Esophagus squamous epithelium (tissue), 5 donors: ENCODE data around the gene MISP3. TPM values are rescaled to one million over a fixed set of nuclear protein-coding genes. Genes with fewer than 3 reads are reported as not detected.
A peak's percentile ranks its signal among the peaks of the same experiment; 100 is the strongest.

Source experiments
- DNase-seq: peaks from one replicate; lab custom pipeline; 2025; lab: John Stamatoyannopoulos, UW
- H3K27ac ChIP-seq, 4 donors: fragments of 200-600 bp; sonication (generic); one replicate each; pipeline ENCODE4 v1.5.1; 2016 to 2019; ENCODE audit warnings: mild to moderate bottlenecking in 1 of 4
- H3K27me3 ChIP-seq, 4 donors: fragments of 200-600 bp; sonication (generic); 1 replicate in 3 of 4; 2 replicates in 1 of 4; pipeline versions ENCODE4 v1.5.1 to v1.6.0; 2017 to 2021; ENCODE audit warnings: antibody characterized with exemption in 1 of 4
- H3K36me3 ChIP-seq, 3 donors: fragments of 200-600 bp; sonication (generic); one replicate each; pipeline ENCODE4 v1.5.1; 2016 to 2019
- H3K4me1 ChIP-seq, 3 donors: fragments of 200-600 bp; sonication (generic); one replicate each; pipeline ENCODE4 v1.5.1; 2017 to 2019
- H3K4me3 ChIP-seq, 4 donors: fragments of 200-600 bp; sonication (generic); 1 replicate in 3 of 4; 2 replicates in 1 of 4; pipeline ENCODE4 v1.5.1; 2016 to 2019; ENCODE audit warnings: mild to moderate bottlenecking in 2 of 4, moderate library complexity in 1 of 4
- H3K9me3 ChIP-seq, 3 donors: fragments of 200-600 bp; sonication (generic); one replicate each; pipeline ENCODE4 v1.5.1; 2016 to 2019
- POLR2A ChIP-seq, 4 donors: fragments of 450-650 bp; IDR thresholded peaks; one replicate each; pipeline ENCODE4 v1.6.1; 2017; ENCODE audit warnings: antibody characterized with exemption in 4 of 4, mild to moderate bottlenecking in 4 of 4, moderate library complexity in 3 of 4
- WGBS, 2 donors: methylation state at CpG; one replicate each; pipeline ENCODE4 v1.1.5; 2018; 5-methylcytosine and 5-hydroxymethylcytosine counted together
- intact Hi-C: fragments of 100-400 bp; cut with DNase I; formaldehyde crosslinking; loops from one replicate; pipeline ENCODE4 v1.15.0; 2022
- total RNA-seq, 4 donors: library from RNA; depleted of rRNA; stranded (reverse); fragments of >200 nt; gene quantifications; one replicate each; pipeline ENCODE4 v1.1.0, GENCODE V29; 2016
- TF ChIP-seq, protein P1 (sequence below), 6 experiments: fragments of 450-650 bp in 4 of 6; fragments of 200-600 bp in 2 of 6; sonication (generic) in 2 of 6; IDR thresholded peaks; one replicate each; pipeline ENCODE4 v1.5.1; 2016 to 2019; ENCODE audit warnings: antibody characterized with exemption in 6 of 6, mild to moderate bottlenecking in 4 of 6, moderate library complexity in 4 of 6
- donor health status: DM: yes; HTN: yes; CAD: no.

Gene MISP3
- total RNA-seq, 4 donors from 2014 or later: 2.0 to 8.9 (median 4.0) TPM

DNA sequence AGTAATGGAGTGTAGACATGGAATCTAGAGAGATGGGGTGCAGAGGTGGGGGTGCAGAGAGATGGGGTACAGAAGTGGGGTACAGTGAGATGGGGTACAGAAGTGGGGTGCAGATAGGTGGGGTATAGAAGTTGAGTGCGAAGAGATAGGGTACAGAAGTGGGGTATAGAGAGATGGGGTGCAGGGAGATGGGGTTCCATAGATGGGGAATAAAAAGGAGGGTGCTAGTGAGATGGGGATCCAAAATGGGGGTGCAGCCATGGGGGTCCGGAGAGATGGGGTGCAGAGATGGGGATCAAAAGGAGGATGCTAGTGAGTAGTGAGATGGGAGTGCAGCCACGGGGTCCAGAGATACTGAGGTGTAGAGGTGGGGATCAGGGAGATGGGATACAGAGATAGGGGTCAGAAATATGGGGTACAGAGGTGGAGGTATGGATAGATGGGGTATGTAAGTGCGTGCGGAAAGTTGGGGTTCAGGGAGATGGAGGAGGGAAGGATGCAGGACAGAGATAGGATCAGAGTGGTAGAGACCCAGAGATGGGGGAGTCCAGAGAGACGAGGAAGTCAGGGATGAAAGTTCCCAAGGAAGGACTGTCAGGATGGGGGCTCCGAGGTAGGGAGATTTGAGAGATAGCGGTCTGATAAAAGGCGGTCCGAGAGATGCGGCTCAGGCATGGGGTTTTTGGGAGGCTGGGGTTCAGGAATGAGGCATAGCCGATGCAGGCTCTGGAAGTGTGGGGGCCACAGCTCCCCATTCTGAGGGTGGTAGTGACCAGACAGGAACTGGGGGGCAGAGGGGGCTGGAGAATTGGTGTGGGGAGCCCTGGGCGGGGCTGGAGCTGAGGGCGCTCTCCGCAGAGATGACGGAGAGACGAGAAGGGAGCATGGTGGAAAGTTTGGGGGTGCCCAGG is 14.1 kb upstream of the MISP3 start:
- no peak overlapping the region for H3K27ac ChIP-seq

DNA sequence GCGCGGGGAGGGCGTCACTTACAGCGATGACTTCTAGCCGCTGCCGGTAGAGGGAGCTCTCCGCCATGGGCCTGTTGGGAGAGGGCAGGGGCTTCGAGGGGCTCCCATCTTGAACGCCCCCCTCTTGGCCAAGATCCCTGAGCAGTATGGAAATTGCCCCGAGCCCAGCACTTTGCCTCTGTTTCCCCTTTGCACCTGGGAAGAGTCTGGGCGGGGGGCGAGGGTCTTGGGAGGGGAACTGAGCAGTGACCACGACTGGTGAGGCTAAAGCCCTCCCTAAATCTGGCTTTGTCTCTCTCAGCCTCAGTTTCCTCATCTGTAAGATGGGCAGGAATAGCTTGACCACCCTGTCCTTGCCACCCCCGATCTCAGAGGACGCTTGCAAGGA is 13.5 kb upstream of the MISP3 start:
- DNase-seq: no peak
- H3K27me3 ChIP-seq: peaks cover 0 to 74% (median 6%) of the 10 kb centered on the region in 4 donors
- intact Hi-C loops: no loop called here
- H3K4me1 ChIP-seq: peaks cover 8 to 32% (median 12%) of the 10 kb centered on the region in 3 donors
- H3K4me3 ChIP-seq: no peak overlapping the region
- WGBS, 2 donors: 21 to 80% methylated on average over 2 to 12 of the region's 15 CpGs
- no peaks in the 10 kb centered on the region for H3K36me3 ChIP-seq
- H3K9me3 ChIP-seq: no peaks in the 10 kb centered on the region
- H3K27ac ChIP-seq: no peak overlapping the region
- TF ChIP-seq POLR2A (IDR thresholded peaks at IDR 0.05): no peak
- TF ChIP-seq, protein P1, sequence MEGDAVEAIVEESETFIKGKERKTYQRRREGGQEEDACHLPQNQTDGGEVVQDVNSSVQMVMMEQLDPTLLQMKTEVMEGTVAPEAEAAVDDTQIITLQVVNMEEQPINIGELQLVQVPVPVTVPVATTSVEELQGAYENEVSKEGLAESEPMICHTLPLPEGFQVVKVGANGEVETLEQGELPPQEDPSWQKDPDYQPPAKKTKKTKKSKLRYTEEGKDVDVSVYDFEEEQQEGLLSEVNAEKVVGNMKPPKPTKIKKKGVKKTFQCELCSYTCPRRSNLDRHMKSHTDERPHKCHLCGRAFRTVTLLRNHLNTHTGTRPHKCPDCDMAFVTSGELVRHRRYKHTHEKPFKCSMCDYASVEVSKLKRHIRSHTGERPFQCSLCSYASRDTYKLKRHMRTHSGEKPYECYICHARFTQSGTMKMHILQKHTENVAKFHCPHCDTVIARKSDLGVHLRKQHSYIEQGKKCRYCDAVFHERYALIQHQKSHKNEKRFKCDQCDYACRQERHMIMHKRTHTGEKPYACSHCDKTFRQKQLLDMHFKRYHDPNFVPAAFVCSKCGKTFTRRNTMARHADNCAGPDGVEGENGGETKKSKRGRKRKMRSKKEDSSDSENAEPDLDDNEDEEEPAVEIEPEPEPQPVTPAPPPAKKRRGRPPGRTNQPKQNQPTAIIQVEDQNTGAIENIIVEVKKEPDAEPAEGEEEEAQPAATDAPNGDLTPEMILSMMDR (IDR thresholded peaks at IDR 0.05): peak in 5 of 6 experiments; percentile 14 to 55 (median 42)

More for the DNA sequence above, 14.1 kb upstream of the MISP3 start:
- 25% methylated on average over 17 of the region's 17 CpGs for WGBS, 2 donors
- Histone ChIP-seq H3K4me3 (peak overlapping the region in 1 of 4 donors; percentile 64), H3K9me3 (no peaks in the 10 kb centered on the region), H3K36me3 (no peaks in the 10 kb centered on the region), H3K4me1 (peaks cover 8 to 32% (median 12%) of the 10 kb centered on the region in 3 donors), H3K27me3 (peaks cover 0 to 70% (median 6%) of the 10 kb centered on the region in 4 donors)
- intact Hi-C loops: no loop called here
- no peak for DNase-seq
- TF ChIP-seq POLR2A (IDR thresholded peaks at IDR 0.05): no peak

DNA sequence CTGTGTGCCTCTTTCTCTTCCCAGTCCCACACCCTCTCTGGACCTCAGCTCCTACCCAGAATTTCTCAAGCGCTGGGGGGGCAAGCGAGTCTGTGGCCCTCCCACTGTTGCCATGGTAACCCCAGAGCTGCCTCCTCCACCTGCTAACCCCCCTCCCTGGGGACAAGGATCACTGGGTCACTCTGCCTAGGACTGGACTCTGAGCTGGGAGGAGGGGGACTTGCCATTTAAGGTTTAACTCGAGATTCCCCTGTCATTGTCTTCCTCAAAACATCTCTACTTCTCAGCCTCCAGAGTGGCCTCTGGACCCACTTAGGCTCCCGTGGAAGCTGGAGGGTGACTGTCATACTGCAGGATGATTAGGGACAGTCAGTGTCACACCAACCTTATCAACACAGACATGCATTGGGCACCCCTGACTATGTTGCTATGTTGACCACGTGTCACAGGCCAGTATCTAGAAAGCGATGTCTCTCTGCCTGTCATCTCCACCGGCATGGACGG is 12.9 kb upstream of the MISP3 start:
- Histone ChIP-seq H3K9me3 (no peaks in the 10 kb centered on the region), H3K36me3 (no peaks in the 10 kb centered on the region), H3K27ac (no peak overlapping the region), H3K27me3 (peaks cover 0 to 74% (median 6%) of the 10 kb centered on the region in 4 donors), H3K4me1 (peaks cover 8 to 32% (median 12%) of the 10 kb centered on the region in 3 donors), H3K4me3 (no peak overlapping the region)
- TF ChIP-seq POLR2A (IDR thresholded peaks at IDR 0.05): no peak
- TF ChIP-seq, protein P1 (IDR thresholded peaks at IDR 0.05): no peak
- DNase-seq: no peak
- intact Hi-C loops: no loop called here
- WGBS, 2 donors: 52 to 54% methylated on average over 6 to 8 of the region's 8 CpGs

DNA sequence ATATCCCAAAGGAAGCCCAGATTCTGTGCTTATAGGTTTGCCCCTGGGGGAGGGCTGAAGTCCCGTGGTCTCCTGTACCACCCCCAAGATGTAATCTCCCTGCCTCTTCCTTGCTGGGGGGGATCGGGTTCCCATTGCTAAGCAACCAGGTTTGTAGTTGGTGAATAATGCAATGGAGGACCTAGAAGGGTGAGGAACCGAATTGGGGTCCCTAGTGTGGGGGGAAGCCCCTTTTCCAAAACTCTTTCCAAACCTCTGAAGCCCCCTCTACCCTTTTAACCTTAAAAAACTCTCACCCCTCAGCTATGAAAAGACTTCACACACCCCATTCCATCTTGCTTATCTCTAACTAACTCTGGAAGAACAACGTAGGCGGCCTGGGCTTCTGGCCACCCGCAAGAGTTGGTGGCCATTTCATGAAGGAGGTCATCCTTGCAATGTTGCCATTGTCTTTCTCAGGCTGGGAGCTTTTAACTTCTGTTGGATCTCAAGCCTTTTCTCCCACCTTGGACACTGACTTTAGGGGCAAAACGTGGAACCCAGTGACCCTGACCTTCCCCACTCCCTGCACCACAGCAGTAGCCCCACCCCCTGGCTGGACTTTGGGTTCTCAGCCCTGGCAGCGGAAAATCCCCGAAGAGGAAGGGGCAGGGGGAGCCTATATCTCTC is 11.4 kb upstream of the MISP3 start:
- WGBS, 2 donors: 50 to 53% methylated on average over 6 of the region's 9 CpGs
- H3K27ac ChIP-seq: no peak overlapping the region
- peaks cover 8 to 32% (median 12%) of the 10 kb centered on the region in 3 donors for H3K4me1 ChIP-seq
- H3K9me3 ChIP-seq: no peaks in the 10 kb centered on the region
- no peak overlapping the region for H3K4me3 ChIP-seq
- no peak for DNase-seq
- peaks cover 0 to 74% (median 6%) of the 10 kb centered on the region in 4 donors for H3K27me3 ChIP-seq
- H3K36me3 ChIP-seq: no peaks in the 10 kb centered on the region
- intact Hi-C loops: no loop called here
- TF ChIP-seq, protein P1 (IDR thresholded peaks at IDR 0.05): no peak
- TF ChIP-seq POLR2A (IDR thresholded peaks at IDR 0.05): no peak

DNA sequence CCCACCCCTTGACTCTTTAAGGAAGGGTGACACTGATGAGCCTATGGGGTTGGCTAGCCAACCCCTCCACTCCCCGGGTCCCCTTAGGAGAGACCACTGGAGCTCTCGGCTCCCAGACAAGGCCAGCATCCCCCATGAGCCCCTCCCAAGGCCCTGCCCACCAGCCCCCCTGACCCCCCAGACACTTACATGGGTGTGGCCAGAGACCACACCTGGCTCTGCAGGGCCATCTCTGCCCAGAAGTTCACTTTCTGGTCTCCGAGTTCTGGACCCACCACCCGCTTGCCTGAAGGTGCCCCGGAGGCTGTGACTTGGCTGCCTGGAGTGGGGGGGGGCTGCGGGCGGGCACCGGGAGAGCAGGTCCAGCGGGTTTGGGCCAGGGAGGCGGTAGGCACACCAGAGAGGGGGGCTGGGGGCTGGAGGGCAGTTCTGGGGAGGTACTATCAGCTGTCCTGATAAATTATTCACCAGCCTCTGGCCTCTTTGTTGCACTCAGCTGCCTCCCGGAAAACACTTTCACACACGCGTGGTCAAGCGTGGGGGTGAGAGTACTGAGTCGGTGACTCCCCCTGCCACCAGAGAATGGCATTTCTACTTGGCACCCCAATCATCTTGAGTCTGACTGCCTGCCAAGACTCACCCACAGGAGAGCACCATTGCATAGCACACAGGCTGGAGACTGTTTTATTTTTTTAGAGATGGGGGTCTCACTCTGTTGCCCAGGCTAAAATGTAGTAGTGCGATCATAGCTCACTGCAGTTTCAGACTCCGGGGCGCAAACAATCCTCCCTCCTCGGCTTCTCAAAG is 10.6 kb upstream of the MISP3 start, which contains the start of gene PALM3:
PALM3 (minus strand) TSS at position 326 of the 807 bp plus-strand sequence; CDS start at position 230, 96 bp downstream.
- no peaks in the 10 kb centered on the region for H3K9me3 ChIP-seq
- peaks cover 0 to 67% (median 6%) of the 10 kb centered on the region in 4 donors for H3K27me3 ChIP-seq
- DNase-seq: no peak
- peaks cover 8 to 29% (median 12%) of the 10 kb centered on the region in 3 donors for H3K4me1 ChIP-seq
- WGBS, 2 donors: 52 to 62% methylated on average over 4 to 5 of the region's 19 CpGs
- H3K4me3 ChIP-seq: no peak within 1 kb of the TSS
- intact Hi-C loops: no loop called here
- H3K27ac ChIP-seq: no peak within 1 kb of the TSS
- no peaks in the 10 kb centered on the region for H3K36me3 ChIP-seq
- TF ChIP-seq, protein P1 (IDR thresholded peaks at IDR 0.05): no peak
- TF ChIP-seq POLR2A (IDR thresholded peaks at IDR 0.05): no peak
